GM12865 (cell line): ENCODE data around the gene CPNE4.

Experiments
- DNase-seq: peaks from one replicate; pipeline ENCODE4 v3.0.0; 2010; ENCODE audit warnings: low read depth
- H3K4me3 ChIP-seq: 2 replicates; pipeline ENCODE4 v1.5.1; 2011; ENCODE audit warnings: mild to moderate bottlenecking, low read depth, low read length, control low read depth
- CTCF ChIP-seq: IDR thresholded peaks from 2 replicates; pipeline ENCODE4 v1.5.1; 2011; ENCODE audit warnings: low read length, control low read depth, low read depth, inconsistent platforms; ENCODE audit not compliant: insufficient read depth; ENCODE audit errors: missing control alignments

Gene CPNE4

GRCh38 chr3:132034486-132035464 is at the start of gene CPNE4:
CPNE4 (minus strand) TSS chr3:132035014.
- DNase-seq, result peak; percentile 62
- no peak within 1 kb of the TSS for H3K4me3 ChIP-seq
- peak; percentile 76 for TF ChIP-seq CTCF

GRCh38 chr3:132083583-132084279 is 48.9 kb upstream of the CPNE4 start:
- H3K4me3 ChIP-seq, result no peak overlapping the region
- DNase-seq, result no peak
- no peak for TF ChIP-seq CTCF

GRCh38 chr3:132083159-132083558 is 48.3 kb upstream of the CPNE4 start:
- no peak overlapping the region for H3K4me3 ChIP-seq
- no peak for DNase-seq
- no peak for TF ChIP-seq CTCF

GRCh38 chr3:132079147-132079546 is 44.3 kb upstream of the CPNE4 start:
- no peak for TF ChIP-seq CTCF
- no peak for DNase-seq
- no peak overlapping the region for H3K4me3 ChIP-seq

- no peak for TF ChIP-seq CTCF
- no peak overlapping the region for H3K4me3 ChIP-seq
- DNase-seq, result no peak
Observed at GRCh38 chr3:132073771-132074170, 39.0 kb upstream of the CPNE4 start.

GRCh38 chr3:132071043-132071442 is 36.2 kb upstream of the CPNE4 start:
- TF ChIP-seq CTCF, result no peak
- DNase-seq, result no peak
- no peak overlapping the region for H3K4me3 ChIP-seq
